Choroid plexus epithelial cell (primary cell): Measurements from ENCODE around the gene PIBF1.
"Not testable (repeated sequence)": the region's sequence is repeated elsewhere in the genome, so short reads cannot be mapped to it uniquely, and the experiment has no call there.

Source experiments
- DNase-seq: peaks from one replicate; pipeline ENCODE4 v3.0.0-alpha.2; 2010; ENCODE audit warnings: low read depth
- H3K4me3 ChIP-seq: 2 replicates; pipeline ENCODE4 v1.5.1; 2011; ENCODE audit warnings: low read depth, mild to moderate bottlenecking, control low read depth, low read length, moderate library complexity
- TF ChIP-seq, protein P1 (sequence below): conservative IDR thresholded peaks from 2 replicates; pipeline ENCODE4 v1.5.1; 2011; ENCODE audit warnings: low read depth, mild to moderate bottlenecking, control low read depth, inconsistent platforms, low read length, moderate library complexity

The PIBF1 gene

GRCh38 chr13:72757792-72758535 is 24.0 kb upstream of the PIBF1 start:
- TF ChIP-seq, protein P1, sequence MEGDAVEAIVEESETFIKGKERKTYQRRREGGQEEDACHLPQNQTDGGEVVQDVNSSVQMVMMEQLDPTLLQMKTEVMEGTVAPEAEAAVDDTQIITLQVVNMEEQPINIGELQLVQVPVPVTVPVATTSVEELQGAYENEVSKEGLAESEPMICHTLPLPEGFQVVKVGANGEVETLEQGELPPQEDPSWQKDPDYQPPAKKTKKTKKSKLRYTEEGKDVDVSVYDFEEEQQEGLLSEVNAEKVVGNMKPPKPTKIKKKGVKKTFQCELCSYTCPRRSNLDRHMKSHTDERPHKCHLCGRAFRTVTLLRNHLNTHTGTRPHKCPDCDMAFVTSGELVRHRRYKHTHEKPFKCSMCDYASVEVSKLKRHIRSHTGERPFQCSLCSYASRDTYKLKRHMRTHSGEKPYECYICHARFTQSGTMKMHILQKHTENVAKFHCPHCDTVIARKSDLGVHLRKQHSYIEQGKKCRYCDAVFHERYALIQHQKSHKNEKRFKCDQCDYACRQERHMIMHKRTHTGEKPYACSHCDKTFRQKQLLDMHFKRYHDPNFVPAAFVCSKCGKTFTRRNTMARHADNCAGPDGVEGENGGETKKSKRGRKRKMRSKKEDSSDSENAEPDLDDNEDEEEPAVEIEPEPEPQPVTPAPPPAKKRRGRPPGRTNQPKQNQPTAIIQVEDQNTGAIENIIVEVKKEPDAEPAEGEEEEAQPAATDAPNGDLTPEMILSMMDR = no peak
- DNase-seq = no peak
- no peak overlapping the region for H3K4me3 ChIP-seq

- no peak for DNase-seq
- H3K4me3 ChIP-seq = no peak overlapping the region
- TF ChIP-seq, protein P1 = no peak
Observed at GRCh38 chr13:72760189-72760588, 21.7 kb upstream of the PIBF1 start.

DNA sequence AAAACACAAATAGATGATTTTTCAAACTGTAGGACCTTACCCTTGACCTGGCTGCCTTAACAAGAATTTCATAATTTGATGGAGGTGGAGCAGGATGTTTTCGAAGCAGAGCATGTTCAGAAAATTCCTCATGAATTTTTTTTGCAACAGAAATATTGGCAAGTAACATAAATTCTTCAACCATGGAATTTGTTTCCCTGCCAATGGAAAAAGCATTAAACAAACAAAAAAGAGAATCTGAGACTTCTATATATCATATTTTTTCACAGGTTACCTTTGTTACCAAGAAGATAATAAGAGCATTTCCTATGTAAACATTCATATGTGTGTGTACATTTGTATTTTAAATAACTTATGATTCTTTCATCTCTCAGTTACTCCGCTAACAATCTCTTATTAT is 18.5 kb upstream of the PIBF1 start:
- no peak overlapping the region for H3K4me3 ChIP-seq
- TF ChIP-seq, protein P1 = no peak
- peak; percentile 60 for DNase-seq

- TF ChIP-seq, protein P1 = no peak
- DNase-seq = peak; percentile 76
Observed at GRCh38 chr13:72774019-72774418, 7.9 kb upstream of the PIBF1 start.

DNA sequence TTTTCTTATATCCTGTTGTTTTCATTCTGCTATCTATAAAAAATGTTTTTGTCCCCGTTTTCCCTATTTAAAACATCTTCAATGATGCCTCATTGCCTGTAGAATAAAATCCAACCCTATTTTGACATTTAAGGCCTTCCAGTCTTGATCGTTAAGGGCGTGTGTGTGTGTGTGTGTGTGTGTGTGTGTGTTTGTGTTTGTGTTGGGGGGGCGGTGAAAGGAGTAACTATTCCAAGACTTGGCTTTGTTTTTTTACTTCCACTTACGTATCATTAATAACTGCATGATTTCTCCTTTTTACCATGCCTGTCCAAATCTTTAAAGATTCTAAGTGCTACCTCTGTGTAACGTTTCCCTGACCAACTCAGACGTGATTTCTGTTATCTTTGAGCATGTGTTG is 784 bp downstream of the PIBF1 start:
- DNase-seq = peak; percentile 22
- peak overlapping the region; percentile 90 for H3K4me3 ChIP-seq
- TF ChIP-seq, protein P1 = no peak

More at GRCh38 chr13:72774019-72774418, 7.9 kb upstream of the PIBF1 start:
- no peak overlapping the region for H3K4me3 ChIP-seq

DNA sequence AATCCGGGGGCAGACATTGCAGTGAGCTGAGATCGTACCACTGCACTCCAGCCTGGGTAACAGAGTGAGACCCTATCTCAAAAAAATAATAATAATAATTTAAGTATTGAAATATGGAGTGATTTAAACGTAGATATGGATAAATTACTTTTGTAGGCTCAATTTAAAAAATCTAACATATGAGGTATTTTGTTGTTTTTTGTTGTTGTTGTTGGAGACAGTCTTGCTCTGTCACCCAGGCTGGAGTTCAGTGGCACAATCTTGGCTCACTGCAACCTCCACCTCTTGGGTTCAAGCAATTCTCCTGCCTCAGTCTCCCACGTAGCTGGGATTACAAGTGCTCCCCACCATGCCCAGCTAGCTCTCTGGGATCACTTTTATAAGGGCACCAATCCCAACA is 2.7 kb downstream of the PIBF1 start:
- DNase-seq, H3K4me3 ChIP-seq: not testable (repeated sequence)

- TF ChIP-seq, protein P1 = no peak
- no peak for DNase-seq
- no peak overlapping the region for H3K4me3 ChIP-seq
Observed at GRCh38 chr13:72788831-72789230, 6.9 kb downstream of the PIBF1 start.
